GM18502 (cell line): Measurements from ENCODE around the gene RNF212.
A peak's percentile ranks its signal among the peaks of the same experiment; 100 is the strongest.
"Not testable (repeated sequence)": the region's sequence is repeated elsewhere in the genome, so short reads cannot be mapped to it uniquely, and the experiment has no call there.

Experiments used
- ATAC-seq: cut with Tn5 transposase; IDR thresholded peaks from one replicate; pipeline ENCODE4 v1.9.1; 2021; ENCODE audit warnings: mild to moderate bottlenecking; ENCODE audit not compliant: unreplicated experiment, poor library complexity

RNF212 gene

GRCh38 chr4:1113311-1114009 lies at the start of gene RNF212:
RNF212 (minus strand) TSS chr4:1113564; CDS start chr4:1113464, 100 bp downstream.
- ATAC-seq: no peak

GRCh38 chr4:1160351-1160750 lies 47.0 kb upstream of the RNF212 start:
- no peak for ATAC-seq

GRCh38 chr4:1156069-1156468 lies 42.7 kb upstream of the RNF212 start:
- ATAC-seq: no peak

GRCh38 chr4:1155314-1155713 lies 42.0 kb upstream of the RNF212 start:
- ATAC-seq: no peak

- ATAC-seq: no peak
Measured at GRCh38 chr4:1154523-1155182, 41.3 kb upstream of the RNF212 start.

GRCh38 chr4:1154126-1154522 lies 40.8 kb upstream of the RNF212 start:
- no peak for ATAC-seq

GRCh38 chr4:1153567-1154090 lies 40.3 kb upstream of the RNF212 start:
- ATAC-seq: no peak

GRCh38 chr4:1152290-1152689 lies 38.9 kb upstream of the RNF212 start:
- ATAC-seq: no peak

- no peak for ATAC-seq
Measured at GRCh38 chr4:1151541-1151940, 38.2 kb upstream of the RNF212 start.

GRCh38 chr4:1150875-1151274 lies 37.5 kb upstream of the RNF212 start:
- no peak for ATAC-seq

GRCh38 chr4:1139860-1140259 lies 26.5 kb upstream of the RNF212 start:
- ATAC-seq: no peak

- no peak for ATAC-seq
Measured at GRCh38 chr4:1137850-1138249, 24.5 kb upstream of the RNF212 start.

- no peak for ATAC-seq
Measured at GRCh38 chr4:1137063-1137776, 23.9 kb upstream of the RNF212 start.

GRCh38 chr4:1136048-1136447 lies 22.7 kb upstream of the RNF212 start:
- ATAC-seq: no peak

- no peak for ATAC-seq
Measured at GRCh38 chr4:1133033-1133432, 19.7 kb upstream of the RNF212 start.

GRCh38 chr4:1130316-1131186 lies 17.2 kb upstream of the RNF212 start:
- peak; percentile 78 for ATAC-seq

- ATAC-seq: no peak
Measured at GRCh38 chr4:1126506-1126905, 13.1 kb upstream of the RNF212 start.

- not testable (repeated sequence) for ATAC-seq
Measured at GRCh38 chr4:1125466-1125865, 12.1 kb upstream of the RNF212 start.

GRCh38 chr4:1124818-1125217 lies 11.5 kb upstream of the RNF212 start:
- ATAC-seq: no peak

GRCh38 chr4:1122505-1122904 lies 9.1 kb upstream of the RNF212 start:
- ATAC-seq: no peak
